ENCODE data around the gene ENTPD1. TPM values are rescaled to one million over a fixed set of nuclear protein-coding genes. Genes with fewer than 3 reads are reported as not detected.
A peak's percentile ranks its signal among the peaks of the same experiment; 100 is the strongest.

Gene ENTPD1
- total and polyA plus RNA-seq, 2 experiments from 2014 or later = 1.5 to 8.9 TPM

GRCh38 chr10:95792211-95792780 is 36.3 kb downstream of the ENTPD1 start:
- no peaks in the 10 kb centered on the region for H3K36me3 ChIP-seq (replicated peaks; ENCODE audit: insufficient read depth, low read depth)
- no peak overlapping the region for H3K4me2 ChIP-seq
- no peak overlapping the region for H2AFZ ChIP-seq
- no peak for TF ChIP-seq EZH2phosphoT487 (IDR thresholded peaks at IDR 0.05; ENCODE audit: low read depth, severe bottlenecking, unreplicated experiment)
- no peak for TF ChIP-seq CTCF (IDR thresholded peaks at IDR 0.05; ENCODE audit: poor library complexity)
- TF ChIP-seq EZH2 (IDR thresholded peaks at IDR 0.05; ENCODE audit: borderline replicate concordance) = no peak
- DNase-seq (ENCODE audit: low spot score) = no peak
- H3K4me3 ChIP-seq = no peak overlapping the region
- H3K79me2 ChIP-seq = no peaks in the 10 kb centered on the region
- no peaks in the 10 kb centered on the region for H3K9me2 ChIP-seq (replicated peaks; ENCODE audit: insufficient read depth)
- H3K27ac ChIP-seq = peak overlapping the region; percentile 9
- H4K20me1 ChIP-seq (ENCODE audit: insufficient read depth, poor library complexity, severe bottlenecking) = no peaks in the 10 kb centered on the region
- 77% methylated on average over 2 of the region's 2 CpGs for WGBS (ENCODE audit: low lambda C conversion rate, missing lambda C conversion rate)
- no peaks in the 10 kb centered on the region for H3K9me3 ChIP-seq (ENCODE audit: low read depth)
- no peaks in the 10 kb centered on the region for H3K4me1 ChIP-seq (ENCODE audit: insufficient read depth)
- no peaks in the 10 kb centered on the region for H3K27me3 ChIP-seq

- H3K4me1 ChIP-seq (ENCODE audit: insufficient read depth) = no peaks in the 10 kb centered on the region
- H4K20me1 ChIP-seq (ENCODE audit: insufficient read depth, poor library complexity, severe bottlenecking) = no peaks in the 10 kb centered on the region
- DNase-seq (ENCODE audit: low spot score) = no peak
- H3K36me3 ChIP-seq (replicated peaks; ENCODE audit: insufficient read depth, low read depth) = no peaks in the 10 kb centered on the region
- no peaks in the 10 kb centered on the region for H3K27me3 ChIP-seq
- H3K4me3 ChIP-seq = no peak overlapping the region
- no peaks in the 10 kb centered on the region for H3K9me3 ChIP-seq (ENCODE audit: low read depth)
- TF ChIP-seq EZH2 (IDR thresholded peaks at IDR 0.05; ENCODE audit: borderline replicate concordance) (no peak), EZH2phosphoT487 (IDR thresholded peaks at IDR 0.05; ENCODE audit: low read depth, severe bottlenecking, unreplicated experiment) (no peak), CTCF (IDR thresholded peaks at IDR 0.05; ENCODE audit: poor library complexity) (no peak)
- 82% methylated on average over 4 of the region's 4 CpGs for WGBS (ENCODE audit: low lambda C conversion rate, missing lambda C conversion rate)
- no peaks in the 10 kb centered on the region for H3K79me2 ChIP-seq
- H3K4me2 ChIP-seq = no peak overlapping the region
- peak overlapping the region; percentile 9 for H3K27ac ChIP-seq
- H3K9me2 ChIP-seq (replicated peaks; ENCODE audit: insufficient read depth) = no peaks in the 10 kb centered on the region
- H2AFZ ChIP-seq = no peak overlapping the region
These were observed 36.9 kb downstream of the ENTPD1 start for GRCh38 chr10:95792874-95793285.

GRCh38 chr10:95793401-95794045 is 37.6 kb downstream of the ENTPD1 start:
- no peak for DNase-seq (ENCODE audit: low spot score)
- H3K9me2 ChIP-seq (replicated peaks; ENCODE audit: insufficient read depth) = no peaks in the 10 kb centered on the region
- TF ChIP-seq EZH2phosphoT487 (IDR thresholded peaks at IDR 0.05; ENCODE audit: low read depth, severe bottlenecking, unreplicated experiment) (no peak), EZH2 (IDR thresholded peaks at IDR 0.05; ENCODE audit: borderline replicate concordance) (no peak), CTCF (IDR thresholded peaks at IDR 0.05; ENCODE audit: poor library complexity) (no peak)
- no peaks in the 10 kb centered on the region for H3K79me2 ChIP-seq
- H3K9me3 ChIP-seq (ENCODE audit: low read depth) = no peaks in the 10 kb centered on the region
- no peaks in the 10 kb centered on the region for H3K27me3 ChIP-seq
- no peak overlapping the region for H3K4me2 ChIP-seq
- no peak overlapping the region for H2AFZ ChIP-seq
- H4K20me1 ChIP-seq (ENCODE audit: insufficient read depth, poor library complexity, severe bottlenecking) = no peaks in the 10 kb centered on the region
- WGBS (ENCODE audit: low lambda C conversion rate, missing lambda C conversion rate) = 97% methylated on average over 2 of the region's 2 CpGs
- H3K27ac ChIP-seq = no peak overlapping the region
- H3K36me3 ChIP-seq (replicated peaks; ENCODE audit: insufficient read depth, low read depth) = no peaks in the 10 kb centered on the region
- no peaks in the 10 kb centered on the region for H3K4me1 ChIP-seq (ENCODE audit: insufficient read depth)
- no peak overlapping the region for H3K4me3 ChIP-seq

Measured in hepatocyte (in vitro differentiated cells).